Endothelial cell of umbilical vein (primary cell): ENCODE measurements around the gene SLFN11. TPM values are rescaled to one million over a fixed set of nuclear protein-coding genes. Genes with fewer than 3 reads are reported as not detected.
"Not testable (repeated sequence)": the region's sequence is repeated elsewhere in the genome, so short reads cannot be mapped to it uniquely, and the experiment has no call there.

Experiments
- BruUV-seq: library from RNA; stranded (reverse); fragments of 400-500 nt; replicated peaks from 2 replicates; lab custom pipeline; 2021; lab: Mats Ljungman, UMichigan
- CTCF ChIA-PET: fragments of 300-600, 350-600 bp; sonication (Branson Sonifier 250); formaldehyde crosslinking; loops from one replicate; lab custom pipeline; 2021; ENCODE audit warnings: antibody characterized with exemption, inconsistent platforms; lab: Charles Lee
- POLR2A ChIA-PET: fragments of 300-600, 350-600 bp; sonication (Branson Sonifier 250); formaldehyde crosslinking; loops from one replicate; lab custom pipeline; 2021; ENCODE audit warnings: antibody characterized with exemption, inconsistent platforms; lab: Charles Lee
- DNase-seq: peaks from one replicate; pipeline ENCODE4 v3.0.0-alpha.2; 2011; ENCODE audit warnings: low read depth, low spot score
- FAIRE-seq: peaks from 2 replicates; lab custom pipeline; 2011; peaks lifted over from hg19 to GRCh38; lab: Jason Lieb, UNC
- H2AFZ ChIP-seq: 2 replicates; pipeline ENCODE4 v1.6.0; 2012; ENCODE audit warnings: low read depth, low read length, control low read depth, inconsistent platforms
- H3K27ac ChIP-seq: 2 replicates; pipeline ENCODE4 v1.5.1; 2011; ENCODE audit warnings: low read depth, mild to moderate bottlenecking, control low read depth, low read length, moderate library complexity; ENCODE audit not compliant: insufficient read depth
- H3K27me3 ChIP-seq, 2 experiments: 2 replicates each; pipeline versions ENCODE4 v1.6.0 to v1.6.1; 2011; ENCODE audit warnings: low read length in 2 of 2, mixed read lengths in 1 of 2; ENCODE audit not compliant: control insufficient read depth in 2 of 2, insufficient read depth in 2 of 2
- H3K36me3 ChIP-seq, 2 experiments: 2 replicates in 1 of 2; 3 replicates in 1 of 2; pipeline ENCODE4 v1.5.1; 2011; ENCODE audit warnings: low read length in 2 of 2, mild to moderate bottlenecking in 1 of 2, moderate library complexity in 1 of 2; ENCODE audit not compliant: control insufficient read depth in 2 of 2, insufficient read depth in 2 of 2; ENCODE audit errors: extremely low read depth in 1 of 2
- H3K4me1 ChIP-seq: 3 replicates; pipeline ENCODE4 v1.5.1; 2011; ENCODE audit warnings: mild to moderate bottlenecking, low read length; ENCODE audit not compliant: control insufficient read depth, insufficient read depth; ENCODE audit errors: extremely low read depth
- H3K4me2 ChIP-seq: 2 replicates; pipeline ENCODE4 v1.6.1; 2011; ENCODE audit warnings: low read length, control low read depth, mixed read lengths; ENCODE audit not compliant: insufficient read depth
- H3K4me3 ChIP-seq, 3 experiments: fragments of 200-600 bp in 1 of 3; sonication (generic), shearing (Covaris generic) in 1 of 3; replicated peaks in 1 of 3; 2 replicates each; pipeline ENCODE4 v1.5.1; 2011 to 2016; ENCODE audit warnings: control low read depth in 3 of 3, low read length in 3 of 3, mild to moderate bottlenecking in 2 of 3, inconsistent platforms in 1 of 3, low read depth in 1 of 3, moderate library complexity in 1 of 3; ENCODE audit not compliant: insufficient read depth in 1 of 3
- H3K79me2 ChIP-seq: 2 replicates; pipeline ENCODE4 v1.6.0; 2012; ENCODE audit warnings: low read length, inconsistent platforms; ENCODE audit not compliant: control insufficient read depth, insufficient read depth
- H3K9ac ChIP-seq: replicated peaks from 2 replicates; pipeline ENCODE3; 2011; ENCODE audit warnings: low read length, control low read depth; ENCODE audit not compliant: insufficient read depth; ENCODE audit errors: extremely low read depth
- H3K9me1 ChIP-seq: replicated peaks from 3 replicates; pipeline ENCODE4 v1.6.0; 2011; ENCODE audit warnings: mild to moderate bottlenecking, low read length; ENCODE audit not compliant: control insufficient read depth, insufficient read depth; ENCODE audit errors: extremely low read depth
- H3K9me3 ChIP-seq: replicated peaks from 2 replicates; pipeline ENCODE4 v1.5.1; 2012; ENCODE audit warnings: low read length, inconsistent platforms; ENCODE audit not compliant: control insufficient read depth, insufficient read depth
- H4K20me1 ChIP-seq: replicated peaks from 2 replicates; pipeline ENCODE3; 2011; ENCODE audit warnings: mild to moderate bottlenecking, low read length; ENCODE audit not compliant: control insufficient read depth, insufficient read depth; ENCODE audit errors: extremely low read depth
- EZH2 ChIP-seq: IDR thresholded peaks from 2 replicates; pipeline ENCODE4 v1.6.1; 2012; ENCODE audit warnings: borderline replicate concordance, low read depth, mild to moderate bottlenecking, moderate library complexity, low read length, inconsistent platforms; ENCODE audit not compliant: severe bottlenecking
- FOS ChIP-seq: IDR thresholded peaks from 2 replicates; pipeline ENCODE4 v1.6.1; 2011; ENCODE audit warnings: mild to moderate bottlenecking, low read length, moderate library complexity, borderline replicate concordance; ENCODE audit not compliant: insufficient read depth
- GATA2 ChIP-seq: IDR thresholded peaks from 2 replicates; pipeline ENCODE4 v1.7.0; 2011; ENCODE audit warnings: low read depth, mild to moderate bottlenecking, moderate library complexity, mixed read lengths, low read length; ENCODE audit not compliant: insufficient read length, insufficient read depth
- JUN ChIP-seq: IDR thresholded peaks from 2 replicates; pipeline ENCODE4 v1.6.1; 2011; ENCODE audit warnings: borderline replicate concordance, low read depth; ENCODE audit not compliant: insufficient read length, insufficient read depth
- MYC ChIP-seq: IDR thresholded peaks from one replicate; pipeline ENCODE4 v1.6.1; 2011; ENCODE audit warnings: mild to moderate bottlenecking, low read depth, low read length
- POLR2A ChIP-seq: IDR thresholded peaks from 2 replicates; pipeline ENCODE4 v1.6.1; 2012; ENCODE audit warnings: low read depth, mild to moderate bottlenecking, control low read depth, low read length
- POLR2AphosphoS5 ChIP-seq: IDR thresholded peaks from 2 replicates; pipeline ENCODE4 v1.6.1; 2012; ENCODE audit warnings: low read depth, mild to moderate bottlenecking, control low read depth, low read length, moderate library complexity; ENCODE audit not compliant: insufficient read depth
- dilution Hi-C: fragments of 300-500 bp; cut with MboI; formaldehyde crosslinking; loops from one replicate; pipeline ENCODE4 v1.15.0; 2019; ENCODE audit warnings: low sequenced_read_pairs; ENCODE audit not compliant: extremely low pct_ligation_motif_present
- intact Hi-C: fragments of 100-400 bp; cut with micrococcal nuclease; formaldehyde crosslinking; loops from one replicate; pipeline ENCODE4 v1.10.0; 2022
- polyA plus RNA-seq, 4 experiments: library from polyadenylated mRNA; depleted of rRNA in 3 of 4; stranded (reverse) in 3 of 4; unstranded in 1 of 4; fragments of >200 nt; gene quantifications; 2 replicates each; pipeline versions ENCODE4 v1.2.1 to v1.2.3, GENCODE V29; 2011 to 2012; ENCODE audit warnings: missing spikeins in 1 of 4
- small RNA-seq: library from RNA; depleted of rRNA; stranded (forward); fragments of <200 nt; gene quantifications from one replicate; pipeline ENCODE3, GENCODE V24; 2012; ENCODE audit warnings: low replicate concordance, low read depth; ENCODE audit not compliant: insufficient read depth, insufficient read length
- total RNA-seq: library from RNA; stranded (reverse); gene quantifications from 2 replicates; pipeline ENCODE4 v1.2.3, GENCODE V29; 2021
- TF ChIP-seq, protein P1 (sequence below): IDR thresholded peaks from 2 replicates; pipeline ENCODE4 v1.6.1; 2011; ENCODE audit not compliant: insufficient read depth, insufficient read length

Gene SLFN11
- total and polyA plus RNA-seq, 2 donors (not counting 3 experiments of a cell fraction or from before 2014, with no cell fraction given), result 37.0 to 110 TPM

DNA sequence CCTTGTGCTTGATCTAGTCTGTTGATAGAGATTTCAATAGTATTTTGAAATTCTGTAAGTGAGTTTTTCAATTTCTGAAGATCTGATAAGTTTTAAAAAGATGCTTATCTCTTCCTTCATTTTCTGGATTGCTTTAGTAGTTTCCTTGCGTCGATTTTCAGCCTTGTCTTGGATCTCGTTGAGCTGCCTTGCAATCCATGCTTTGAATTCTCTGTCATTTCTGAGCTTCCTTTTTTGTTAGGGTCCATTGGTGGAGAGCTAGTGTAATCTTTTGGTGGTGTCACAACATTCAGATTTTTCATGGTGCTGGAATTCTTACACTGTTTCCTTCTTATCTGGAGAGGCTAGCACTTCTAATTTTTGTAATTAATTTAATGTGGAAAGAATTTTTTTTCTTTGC is 61.1 kb downstream of the SLFN11 start:
- dilution Hi-C loops, result loop anchor here (25.0 kb wide), 1 partner anchor 225 kb away; the partner anchor contains the start of gene SLFN12L
- DNase-seq (no peak), FAIRE-seq (no peak)
- TF ChIP-seq FOS (no peak), POLR2AphosphoS5 (no peak), POLR2A (no peak), GATA2 (no peak), MYC (no peak), EZH2 (no peak), JUN (no peak)
- TF ChIP-seq, protein P1, sequence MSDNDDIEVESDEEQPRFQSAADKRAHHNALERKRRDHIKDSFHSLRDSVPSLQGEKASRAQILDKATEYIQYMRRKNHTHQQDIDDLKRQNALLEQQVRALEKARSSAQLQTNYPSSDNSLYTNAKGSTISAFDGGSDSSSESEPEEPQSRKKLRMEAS, result no peak
- peaks cover 3% of the 10 kb centered on the region for H3K4me1 ChIP-seq
- H3K27ac ChIP-seq, result no peak overlapping the region
- intact Hi-C loops, result loop anchor here (1.0 to 2.0 kb wide), 7 partner anchors 34 to 435 kb away; partner anchors contain the start of genes SLFN12 and SLFN5
- no peaks in the 10 kb centered on the region for H3K9me1 ChIP-seq
- H3K9ac ChIP-seq, result no peak overlapping the region
- no peak overlapping the region for H2AFZ ChIP-seq
- no peaks in the 10 kb centered on the region for H4K20me1 ChIP-seq
- no peak overlapping the region for H3K4me3 ChIP-seq
- H3K36me3 ChIP-seq, result no peaks in the 10 kb centered on the region
- no peaks in the 10 kb centered on the region for H3K79me2 ChIP-seq
- POLR2A ChIA-PET, result no interaction called here
- CTCF ChIA-PET, result interaction anchor here (0.6 to 6.6 kb wide), 24 partner anchors 13 to 435 kb away, joined by 3 to 112 read pairs (median 4); partner anchors contain the start of genes SLFN12L and SLFN5
- no peaks in the 10 kb centered on the region for H3K9me3 ChIP-seq
- no TSS peak for BruUV-seq
- no peak overlapping the region for H3K4me2 ChIP-seq
- H3K27me3 ChIP-seq, result no peaks in the 10 kb centered on the region

DNA sequence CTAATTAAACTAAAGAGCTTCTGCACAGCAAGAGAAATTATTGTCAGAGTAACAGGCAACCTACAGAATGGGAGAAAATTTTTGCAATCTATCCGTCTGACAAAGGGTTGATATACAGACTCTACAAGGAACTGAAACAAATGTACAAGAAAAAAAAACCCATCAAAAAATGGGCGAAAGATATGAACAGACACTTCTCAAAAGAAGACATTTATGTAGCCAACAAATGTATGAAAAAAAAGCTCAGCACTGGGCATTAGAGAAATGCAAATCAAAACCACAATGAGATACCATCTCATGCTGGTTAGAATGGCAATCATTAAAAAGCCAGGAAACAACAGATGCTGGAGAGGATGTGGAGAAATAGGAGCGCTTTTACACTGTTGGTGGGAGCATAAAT is 64.1 kb downstream of the SLFN11 start:
- CTCF ChIA-PET, result not testable (repeated sequence)

More for the DNA sequence above, 64.1 kb downstream of the SLFN11 start:
- H2AFZ ChIP-seq, H3K4me2 ChIP-seq, H3K27ac ChIP-seq, intact Hi-C loops, H3K4me1 ChIP-seq, DNase-seq, H3K9me1 ChIP-seq, POLR2A ChIA-PET, H3K79me2 ChIP-seq, H3K9me3 ChIP-seq, H4K20me1 ChIP-seq, H3K9ac ChIP-seq, BruUV-seq, FAIRE-seq, H3K4me3 ChIP-seq, H3K27me3 ChIP-seq, H3K36me3 ChIP-seq: not testable (repeated sequence)
- dilution Hi-C loops, result loop anchor here (25.0 kb wide), 1 partner anchor 228 kb away; the partner anchor contains the start of gene SLFN12L

Small RNA genes within 50 kb of the gene (small RNA-seq; reads per million reads assigned to genes)
- gene AC060766.3, result not detected
- not detected for gene AC060766.5

Other genes with a start within 250 kb of the SLFN11 start
- gene NLE1, start 231.3 kb downstream of the SLFN11 start, total RNA-seq, result 15.8 and 22.8 TPM in 2 replicates
- 19.1 and 19.8 TPM in 2 replicates for gene NLE1, start 231.3 kb downstream of the SLFN11 start, polyA plus RNA-seq
- gene UNC45B, start 225.8 kb downstream of the SLFN11 start, total RNA-seq, result not detected in 2 replicates
- not detected in 2 replicates for gene UNC45B, start 225.8 kb downstream of the SLFN11 start, polyA plus RNA-seq
- gene SLC35G3, start 179.2 kb downstream of the SLFN11 start, total RNA-seq, result not detected in 2 replicates
- not detected in 2 replicates for gene SLC35G3, start 179.2 kb downstream of the SLFN11 start, polyA plus RNA-seq
- gene SLFN5, start 130.5 kb downstream of the SLFN11 start, total RNA-seq, result 15.7 and 24.2 TPM in 2 replicates
- 3.2 and 4.5 TPM in 2 replicates for gene SLFN5, start 130.5 kb downstream of the SLFN11 start, polyA plus RNA-seq
- 29.9 and 42.6 TPM in 2 replicates for gene SLFN12, start 58.9 kb upstream of the SLFN11 start, total RNA-seq
- gene SLFN12, start 58.9 kb upstream of the SLFN11 start, polyA plus RNA-seq, result 13.4 and 17.8 TPM in 2 replicates
- 13.7 and 24.7 TPM in 2 replicates for gene SLFN13, start 75.1 kb upstream of the SLFN11 start, total RNA-seq
- gene SLFN13, start 75.1 kb upstream of the SLFN11 start, polyA plus RNA-seq, result 1.8 and 2.3 TPM in 2 replicates
- not detected in 2 replicates for gene SLFN12L, start 164.1 kb upstream of the SLFN11 start, total RNA-seq
- not detected in 2 replicates for gene SLFN12L, start 164.1 kb upstream of the SLFN11 start, polyA plus RNA-seq
- gene SLFN14, start 187.2 kb upstream of the SLFN11 start, total RNA-seq, result not detected in 2 replicates
- gene SLFN14, start 187.2 kb upstream of the SLFN11 start, polyA plus RNA-seq, result not detected in 2 replicates
- 2.8 and 3.4 TPM in 2 replicates for gene PEX12, start 204.9 kb upstream of the SLFN11 start, total RNA-seq
- 4.5 and 5.7 TPM in 2 replicates for gene PEX12, start 204.9 kb upstream of the SLFN11 start, polyA plus RNA-seq
- gene AP2B1, start 213.7 kb upstream of the SLFN11 start, total RNA-seq, result 198 and 200 TPM in 2 replicates
- 105 and 106 TPM in 2 replicates for gene AP2B1, start 213.7 kb upstream of the SLFN11 start, polyA plus RNA-seq